Keratinocyte (primary cell): ENCODE results near the gene INO80D. TPM values are rescaled to one million over a fixed set of nuclear protein-coding genes. Genes with fewer than 3 reads are reported as not detected.
"Not testable (repeated sequence)": the region's sequence is repeated elsewhere in the genome, so short reads cannot be mapped to it uniquely, and the experiment has no call there.

Source experiments
- DNase-seq: peaks from one replicate; pipeline ENCODE4 v3.0.0-alpha.2; 2011; ENCODE audit warnings: low read depth, missing footprints, low spot score
- FAIRE-seq: peaks from 2 replicates; lab custom pipeline; 2011; peaks lifted over from hg19 to GRCh38; lab: Jason Lieb, UNC
- H2AFZ ChIP-seq: 2 replicates; pipeline ENCODE4 v1.6.0; 2012; ENCODE audit warnings: low read length, control low read depth, inconsistent platforms; ENCODE audit not compliant: control insufficient read depth
- H3K27ac ChIP-seq: 2 replicates; pipeline ENCODE4 v1.5.1; 2011; ENCODE audit warnings: low read length; ENCODE audit not compliant: control insufficient read depth, insufficient read depth
- H3K27me3 ChIP-seq: 3 replicates; pipeline ENCODE4 v1.6.0; 2011; ENCODE audit warnings: low read length; ENCODE audit not compliant: control insufficient read depth, insufficient read depth; ENCODE audit errors: extremely low read depth
- H3K36me3 ChIP-seq, 2 experiments: 2 replicates in 1 of 2; 3 replicates in 1 of 2; pipeline ENCODE4 v1.5.1; 2011; ENCODE audit warnings: low read length in 2 of 2, mild to moderate bottlenecking in 1 of 2; ENCODE audit not compliant: control insufficient read depth in 2 of 2, insufficient read depth in 2 of 2; ENCODE audit errors: extremely low read depth in 1 of 2
- H3K4me1 ChIP-seq: 3 replicates; pipeline ENCODE4 v1.5.1; 2011; ENCODE audit warnings: low read length; ENCODE audit not compliant: control insufficient read depth, insufficient read depth; ENCODE audit errors: extremely low read depth
- H3K4me2 ChIP-seq: 3 replicates; pipeline ENCODE4 v1.6.0; 2011; ENCODE audit warnings: low read depth, low read length; ENCODE audit not compliant: control insufficient read depth, insufficient read depth; ENCODE audit errors: extremely low read depth
- H3K4me3 ChIP-seq, 3 experiments: fragments of 200-600 bp in 1 of 3; sonication (generic) in 1 of 3; 2 replicates in 2 of 3; 3 replicates in 1 of 3; pipeline ENCODE4 v1.5.1; 2011 to 2016; ENCODE audit warnings: low read length in 3 of 3, mild to moderate bottlenecking in 3 of 3, control low read depth in 2 of 3, inconsistent platforms in 1 of 3, low read depth in 1 of 3, mixed read lengths in 1 of 3, mixed run types in 1 of 3, moderate library complexity in 1 of 3; ENCODE audit not compliant: control insufficient read depth in 2 of 3, insufficient read depth in 2 of 3; ENCODE audit errors: extremely low read depth in 1 of 3
- H3K79me2 ChIP-seq: 2 replicates; pipeline ENCODE4 v1.6.0; 2012; ENCODE audit warnings: low read length; ENCODE audit not compliant: control insufficient read depth, insufficient read depth
- H3K9ac ChIP-seq: 3 replicates; pipeline ENCODE4 v1.6.0; 2011; ENCODE audit warnings: low read length; ENCODE audit not compliant: control insufficient read depth, insufficient read depth; ENCODE audit errors: extremely low read depth
- H3K9me1 ChIP-seq: 3 replicates; pipeline ENCODE4 v1.6.0; 2011; ENCODE audit warnings: low read length; ENCODE audit not compliant: control insufficient read depth, insufficient read depth; ENCODE audit errors: extremely low read depth
- H3K9me3 ChIP-seq: 2 replicates; pipeline ENCODE4 v1.5.1; 2012; ENCODE audit warnings: low read depth, low read length; ENCODE audit not compliant: control insufficient read depth
- H4K20me1 ChIP-seq: 3 replicates; pipeline ENCODE4 v1.6.0; 2011; ENCODE audit warnings: low read length; ENCODE audit not compliant: control insufficient read depth, insufficient read depth; ENCODE audit errors: extremely low read depth
- EZH2 ChIP-seq: IDR thresholded peaks from one replicate; pipeline ENCODE4 v1.6.1; 2012; ENCODE audit warnings: inconsistent platforms, mild to moderate bottlenecking, low read length, moderate library complexity
- dilution Hi-C: fragments of 300-500 bp; cut with MboI; formaldehyde crosslinking; loops from one replicate; pipeline ENCODE4 v1.7.0; 2020; ENCODE audit warnings: low sequenced_read_pairs; ENCODE audit not compliant: extremely low pct_ligation_motif_present
- polyA plus RNA-seq, 5 experiments: library from polyadenylated mRNA; depleted of rRNA in 3 of 5; stranded (reverse) in 3 of 5; stranded (forward) in 1 of 5; unstranded in 1 of 5; fragments of >200 nt; gene quantifications; 1 replicate in 1 of 5; 2 replicates in 3 of 5; 3 replicates in 1 of 5; pipeline versions ENCODE4 v1.2.1 to v1.2.3, GENCODE V29; 2011 to 2012; ENCODE audit warnings: missing spikeins in 2 of 5, low read depth in 1 of 5, low replicate concordance in 1 of 5
- TF ChIP-seq, protein P1 (sequence below), 3 experiments: IDR thresholded peaks in 1 of 3; conservative IDR thresholded peaks in 1 of 3; optimal IDR thresholded peaks in 1 of 3; 2 replicates in 2 of 3; 3 replicates in 1 of 3; pipeline versions ENCODE3 to v1.5.1; 2011; ENCODE audit warnings: low read length in 3 of 3, mild to moderate bottlenecking in 3 of 3, moderate library complexity in 2 of 3, control low read depth in 1 of 3, inconsistent platforms in 1 of 3; ENCODE audit not compliant: insufficient read depth in 2 of 3; ENCODE audit errors: extremely low read depth in 1 of 3

Gene INO80D
- polyA plus RNA-seq, 1 donor (not counting 4 experiments of a cell fraction or from before 2014, with no cell fraction given): 4.1 TPM

GRCh38 chr2:206080927-206081326 lies 5.0 kb downstream of the INO80D start:
- Histone ChIP-seq H3K27ac (no peak overlapping the region), H4K20me1 (no peaks in the 10 kb centered on the region), H3K4me3 (no peak overlapping the region), H3K4me2 (no peak overlapping the region), H3K9me1 (no peaks in the 10 kb centered on the region), H3K9me3 (no peaks in the 10 kb centered on the region), H3K4me1 (peaks cover 5% of the 10 kb centered on the region), H3K79me2 (peaks cover 74% of the 10 kb centered on the region), H3K36me3 (no peaks in the 10 kb centered on the region), H3K9ac (no peak overlapping the region), H3K27me3 (no peaks in the 10 kb centered on the region), H2AFZ (no peak overlapping the region)
- TF ChIP-seq, protein P1, sequence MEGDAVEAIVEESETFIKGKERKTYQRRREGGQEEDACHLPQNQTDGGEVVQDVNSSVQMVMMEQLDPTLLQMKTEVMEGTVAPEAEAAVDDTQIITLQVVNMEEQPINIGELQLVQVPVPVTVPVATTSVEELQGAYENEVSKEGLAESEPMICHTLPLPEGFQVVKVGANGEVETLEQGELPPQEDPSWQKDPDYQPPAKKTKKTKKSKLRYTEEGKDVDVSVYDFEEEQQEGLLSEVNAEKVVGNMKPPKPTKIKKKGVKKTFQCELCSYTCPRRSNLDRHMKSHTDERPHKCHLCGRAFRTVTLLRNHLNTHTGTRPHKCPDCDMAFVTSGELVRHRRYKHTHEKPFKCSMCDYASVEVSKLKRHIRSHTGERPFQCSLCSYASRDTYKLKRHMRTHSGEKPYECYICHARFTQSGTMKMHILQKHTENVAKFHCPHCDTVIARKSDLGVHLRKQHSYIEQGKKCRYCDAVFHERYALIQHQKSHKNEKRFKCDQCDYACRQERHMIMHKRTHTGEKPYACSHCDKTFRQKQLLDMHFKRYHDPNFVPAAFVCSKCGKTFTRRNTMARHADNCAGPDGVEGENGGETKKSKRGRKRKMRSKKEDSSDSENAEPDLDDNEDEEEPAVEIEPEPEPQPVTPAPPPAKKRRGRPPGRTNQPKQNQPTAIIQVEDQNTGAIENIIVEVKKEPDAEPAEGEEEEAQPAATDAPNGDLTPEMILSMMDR (optimal IDR thresholded peaks at IDR 0.05 in 1 of 3, IDR thresholded peaks at IDR 0.05 in 1 of 3, conservative IDR thresholded peaks at IDR 0.05 in 1 of 3; ENCODE audit: extremely low read depth in 1 of 3, insufficient read depth in 2 of 3, low read length in 3 of 3): no peak
- no peak for TF ChIP-seq EZH2
- dilution Hi-C loops: no loop called here
- FAIRE-seq: peak; percentile 48
- no peak for DNase-seq

- dilution Hi-C loops: no loop called here
- H3K27ac ChIP-seq: no peak overlapping the region
- peaks cover 5% of the 10 kb centered on the region for H3K4me1 ChIP-seq
- H3K27me3 ChIP-seq: no peaks in the 10 kb centered on the region
- DNase-seq (no peak), FAIRE-seq (no peak)
- no peak overlapping the region for H2AFZ ChIP-seq
- H3K9me1 ChIP-seq: no peaks in the 10 kb centered on the region
- H3K4me3 ChIP-seq: no peak overlapping the region
- H3K79me2 ChIP-seq: peaks cover 83% of the 10 kb centered on the region
- no peak overlapping the region for H3K4me2 ChIP-seq
- TF ChIP-seq EZH2: no peak
- TF ChIP-seq, protein P1 (optimal IDR thresholded peaks at IDR 0.05 in 1 of 3, IDR thresholded peaks at IDR 0.05 in 1 of 3, conservative IDR thresholded peaks at IDR 0.05 in 1 of 3; ENCODE audit: extremely low read depth in 1 of 3, insufficient read depth in 2 of 3, low read length in 3 of 3): no peak
- H3K9me3 ChIP-seq: no peaks in the 10 kb centered on the region
- H3K9ac ChIP-seq: no peak overlapping the region
- H4K20me1 ChIP-seq: no peaks in the 10 kb centered on the region
- H3K36me3 ChIP-seq: no peaks in the 10 kb centered on the region
These were observed 6.1 kb downstream of the INO80D start for GRCh38 chr2:206079699-206080465.

DNA sequence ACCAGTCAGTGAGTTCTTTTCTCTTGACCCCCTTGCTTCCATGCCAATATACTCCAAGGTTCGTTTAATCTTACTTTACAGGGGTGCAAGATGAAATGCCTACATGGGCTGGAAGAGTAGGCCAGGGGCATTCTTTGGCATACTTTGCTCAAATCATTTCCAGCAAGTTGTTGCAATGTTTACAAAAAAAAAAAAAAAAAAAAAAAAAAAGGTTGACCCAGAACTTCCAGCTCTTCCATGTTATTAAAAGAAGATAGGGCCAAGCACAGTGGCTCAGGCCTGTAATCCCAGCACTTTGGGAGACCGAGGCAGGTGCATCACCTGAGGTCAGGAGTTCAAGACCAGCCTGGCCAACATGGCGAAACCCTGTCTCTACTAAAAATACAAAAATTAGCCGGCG lies 8.1 kb downstream of the INO80D start:
- H3K4me2 ChIP-seq, dilution Hi-C loops, H4K20me1 ChIP-seq, H3K27me3 ChIP-seq, H3K9me1 ChIP-seq, FAIRE-seq, H3K27ac ChIP-seq, H3K9ac ChIP-seq, H3K4me1 ChIP-seq, H3K36me3 ChIP-seq, H2AFZ ChIP-seq, H3K9me3 ChIP-seq, H3K4me3 ChIP-seq, DNase-seq: not testable (repeated sequence)
- H3K79me2 ChIP-seq: peaks cover 83% of the 10 kb centered on the region
